Omental fat pad (tissue), 4 donors: ENCODE results near the gene CCNJL. TPM values are rescaled to one million over a fixed set of nuclear protein-coding genes. Genes with fewer than 3 reads are reported as not detected.

Experiments
- ATAC-seq: fragments of 150-250 bp; one replicate; pipeline ENCODE4 v1.9.1; 2016; ENCODE audit warnings: mild to moderate bottlenecking, moderate library complexity; ENCODE audit not compliant: low FRiP score
- DNase-seq: peaks from one replicate; pipeline ENCODE4 v3.0.0-alpha.2; 2019; ENCODE audit warnings: low spot score
- CTCF ChIP-seq, 3 donors: fragments of 450-650 bp; IDR thresholded peaks; one replicate each; pipeline ENCODE4 v1.5.1; 2016 to 2017; ENCODE audit warnings: antibody characterized with exemption in 3 of 3, mild to moderate bottlenecking in 3 of 3, moderate library complexity in 2 of 3
- total RNA-seq, 4 donors: library from RNA; depleted of rRNA; stranded (reverse); fragments of >200 nt; gene quantifications; one replicate each; pipeline ENCODE4 v1.1.0, GENCODE V29; 2016

The CCNJL gene, protein sequence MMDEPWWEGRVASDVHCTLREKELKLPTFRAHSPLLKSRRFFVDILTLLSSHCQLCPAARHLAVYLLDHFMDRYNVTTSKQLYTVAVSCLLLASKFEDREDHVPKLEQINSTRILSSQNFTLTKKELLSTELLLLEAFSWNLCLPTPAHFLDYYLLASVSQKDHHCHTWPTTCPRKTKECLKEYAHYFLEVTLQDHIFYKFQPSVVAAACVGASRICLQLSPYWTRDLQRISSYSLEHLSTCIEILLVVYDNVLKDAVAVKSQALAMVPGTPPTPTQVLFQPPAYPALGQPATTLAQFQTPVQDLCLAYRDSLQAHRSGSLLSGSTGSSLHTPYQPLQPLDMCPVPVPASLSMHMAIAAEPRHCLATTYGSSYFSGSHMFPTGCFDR
- total RNA-seq, result 1 to 10 TPM in 1 of 4 donors, under 1 TPM in 3; 0.24 to 5.4 (median 0.45) TPM

DNA sequence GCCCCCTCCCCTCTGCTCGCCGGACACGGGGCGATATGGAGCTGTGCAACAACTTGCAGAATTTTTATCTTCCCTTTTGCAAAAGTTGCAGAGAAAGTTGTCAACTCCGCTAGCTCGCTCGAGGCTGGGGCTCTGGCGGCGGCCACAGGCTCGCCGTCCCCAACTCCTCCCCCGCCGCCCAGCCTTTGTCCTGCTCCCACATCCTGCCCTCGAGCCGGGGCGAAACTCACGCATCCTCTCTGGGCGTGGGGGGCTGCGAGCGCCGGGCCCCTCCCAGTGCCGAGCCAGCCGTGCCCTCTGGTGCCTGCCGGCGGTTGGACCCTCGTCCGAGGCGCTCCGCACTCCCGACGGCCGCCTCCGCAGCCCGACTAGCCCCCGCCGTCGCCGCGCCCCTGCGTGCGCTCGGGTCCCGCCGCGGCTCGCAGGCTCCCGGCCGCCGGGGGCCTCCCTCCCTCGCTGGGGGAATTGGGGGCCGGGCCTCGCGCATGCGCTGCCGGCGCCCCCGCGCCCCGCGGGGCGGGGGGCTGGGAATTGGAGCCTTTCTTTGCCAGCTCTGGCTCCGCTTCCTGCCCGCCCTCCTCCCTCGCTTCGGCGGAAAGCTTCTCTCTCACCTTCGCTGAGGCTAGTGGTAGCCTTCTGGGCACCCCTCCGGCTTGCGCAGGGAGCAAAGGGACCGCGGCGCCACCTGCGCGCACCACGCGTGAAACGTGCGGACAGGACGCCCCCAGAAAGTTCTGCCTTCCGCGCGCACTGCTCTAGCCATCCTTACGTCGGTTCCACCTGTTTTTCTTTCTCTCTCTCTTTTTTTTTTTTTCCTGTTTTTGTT is at the start of gene CCNJL:
Gene CCNJL, minus strand, starts transcription at position 431 of the 826 bp plus-strand sequence. CDS start 641 bp downstream, outside the sequence.
- ATAC-seq, result peak; percentile 59
- no peak for DNase-seq
- TF ChIP-seq CTCF (IDR thresholded peaks at IDR 0.05), result no peak

GRCh38 chr5:160361624-160362228 is 49.4 kb upstream of the CCNJL start:
- no peak for TF ChIP-seq CTCF (IDR thresholded peaks at IDR 0.05)
- DNase-seq (no peak), ATAC-seq (no peak)

DNA sequence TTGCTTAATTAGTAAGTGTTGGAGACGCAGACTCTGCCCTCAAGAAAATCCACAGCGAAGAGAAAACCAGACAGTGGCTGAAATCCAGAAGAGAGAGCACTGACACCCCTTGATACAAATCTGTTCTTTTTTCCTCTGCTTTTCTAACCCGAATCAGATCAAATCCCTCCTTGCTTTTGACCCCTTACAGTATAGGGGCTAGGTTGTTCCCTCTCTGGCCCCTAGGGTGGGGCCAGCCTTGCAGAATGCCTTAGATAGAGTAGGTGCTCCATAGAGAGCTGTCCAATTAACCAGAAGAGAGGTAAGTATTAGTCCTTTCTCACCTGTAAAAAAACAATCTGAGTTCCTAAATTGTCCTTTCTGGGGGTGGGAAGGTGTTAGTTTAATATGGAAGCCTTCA is 47.9 kb upstream of the CCNJL start:
- no peak for ATAC-seq
- no peak for TF ChIP-seq CTCF (IDR thresholded peaks at IDR 0.05)
- DNase-seq, result no peak

- no peak for ATAC-seq
- no peak for TF ChIP-seq CTCF (IDR thresholded peaks at IDR 0.05)
- no peak for DNase-seq
Observed at GRCh38 chr5:160359816-160360215, 47.5 kb upstream of the CCNJL start.

- TF ChIP-seq CTCF (IDR thresholded peaks at IDR 0.05), result no peak
- ATAC-seq, result no peak
- DNase-seq, result no peak
Observed at GRCh38 chr5:160359242-160359641, 46.9 kb upstream of the CCNJL start.

- peak; percentile 24 for ATAC-seq
- DNase-seq, result no peak
- TF ChIP-seq CTCF (IDR thresholded peaks at IDR 0.05), result no peak
Observed at GRCh38 chr5:160357861-160358411, 45.6 kb upstream of the CCNJL start.
